Calu3 (cell line): ENCODE results near the gene DYNC1I1. TPM values are rescaled to one million over a fixed set of nuclear protein-coding genes. Genes with fewer than 3 reads are reported as not detected.

ENCODE experiments used
- BruUV-seq: library from RNA; stranded (reverse); fragments of 400-500 nt; replicated peaks from 2 replicates; lab custom pipeline; 2021; lab: Mats Ljungman, UMichigan
- CTCF ChIA-PET: fragments of 300-600 bp; sonication (Branson Sonifier 250); formaldehyde crosslinking; loops from one replicate; lab custom pipeline; 2022; ENCODE audit warnings: antibody characterized with exemption; lab: Charles Lee
- DNase-seq: peaks from one replicate; pipeline ENCODE4 v3.0.0; 2022
- H3K27ac Mint-ChIP-seq: one replicate; pipeline ENCODE4 v1.8.0; 2022; ENCODE audit warnings: mixed read lengths; ENCODE audit not compliant: unreplicated experiment
- H3K27me3 Mint-ChIP-seq: one replicate; pipeline ENCODE4 v1.8.0; 2022; ENCODE audit warnings: mixed read lengths; ENCODE audit not compliant: unreplicated experiment
- H3K36me3 Mint-ChIP-seq: one replicate; pipeline ENCODE4 v1.8.0; 2022; ENCODE audit warnings: mild to moderate bottlenecking, moderate library complexity, mixed read lengths; ENCODE audit not compliant: insufficient read depth, unreplicated experiment
- H3K4me1 Mint-ChIP-seq: one replicate; pipeline ENCODE4 v1.8.0; 2022; ENCODE audit warnings: mild to moderate bottlenecking, low read depth, mixed read lengths; ENCODE audit not compliant: unreplicated experiment
- H3K4me3 Mint-ChIP-seq: one replicate; pipeline ENCODE4 v1.8.0; 2022; ENCODE audit warnings: mild to moderate bottlenecking, low read depth, moderate library complexity, mixed read lengths; ENCODE audit not compliant: unreplicated experiment
- H3K9me3 Mint-ChIP-seq: one replicate; pipeline ENCODE4 v1.8.0; 2022; ENCODE audit warnings: low read depth, mixed read lengths; ENCODE audit not compliant: unreplicated experiment
- intact Hi-C: fragments of 100-400 bp; cut with micrococcal nuclease; formaldehyde crosslinking; loops from one replicate; pipeline ENCODE4 v1.10.0; 2022; ENCODE audit not compliant: unreplicated experiment
- total RNA-seq: library from RNA; stranded (reverse); gene quantifications from 2 replicates; pipeline ENCODE4 v1.2.3, GENCODE V29; 2022
- TF ChIP-seq, protein P1 (sequence below): fragments of 200-600 bp; IDR thresholded peaks from one replicate; pipeline ENCODE4 v1.8.0; 2022; ENCODE audit warnings: antibody characterized with exemption; ENCODE audit not compliant: unreplicated experiment

DYNC1I1 gene
- total RNA-seq, 1 experiment from 2014 or later = 0.73 TPM

DNA sequence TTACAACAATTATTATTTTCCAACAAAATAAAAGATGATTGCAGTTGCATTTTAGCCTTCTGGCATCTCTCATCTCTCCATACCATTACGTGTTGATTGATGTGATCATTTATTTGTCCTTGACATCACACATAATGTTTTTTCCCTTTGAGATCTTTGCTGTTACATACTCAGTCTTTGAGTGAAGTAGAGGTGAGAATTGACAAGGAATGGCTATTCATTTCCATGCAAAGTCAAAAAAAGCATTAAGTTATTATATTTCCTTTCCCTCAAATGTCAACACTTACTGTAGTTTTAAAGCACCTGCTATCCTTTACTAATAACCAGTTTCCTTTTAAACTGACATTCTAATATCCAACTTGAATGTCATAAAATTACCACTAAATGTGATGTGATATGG, 33.6 kb downstream of the DYNC1I1 start:
- Mint-ChIP-seq H3K4me3 (no peak overlapping the region), H3K9me3 (no peaks in the 10 kb centered on the region), H3K27me3 (peaks cover 44% of the 10 kb centered on the region), H3K4me1 (no peaks in the 10 kb centered on the region), H3K36me3 (no peaks in the 10 kb centered on the region), H3K27ac (no peak overlapping the region)
- intact Hi-C loops = no loop called here
- DNase-seq = no peak
- BruUV-seq = no TSS peak
- TF ChIP-seq, protein P1, sequence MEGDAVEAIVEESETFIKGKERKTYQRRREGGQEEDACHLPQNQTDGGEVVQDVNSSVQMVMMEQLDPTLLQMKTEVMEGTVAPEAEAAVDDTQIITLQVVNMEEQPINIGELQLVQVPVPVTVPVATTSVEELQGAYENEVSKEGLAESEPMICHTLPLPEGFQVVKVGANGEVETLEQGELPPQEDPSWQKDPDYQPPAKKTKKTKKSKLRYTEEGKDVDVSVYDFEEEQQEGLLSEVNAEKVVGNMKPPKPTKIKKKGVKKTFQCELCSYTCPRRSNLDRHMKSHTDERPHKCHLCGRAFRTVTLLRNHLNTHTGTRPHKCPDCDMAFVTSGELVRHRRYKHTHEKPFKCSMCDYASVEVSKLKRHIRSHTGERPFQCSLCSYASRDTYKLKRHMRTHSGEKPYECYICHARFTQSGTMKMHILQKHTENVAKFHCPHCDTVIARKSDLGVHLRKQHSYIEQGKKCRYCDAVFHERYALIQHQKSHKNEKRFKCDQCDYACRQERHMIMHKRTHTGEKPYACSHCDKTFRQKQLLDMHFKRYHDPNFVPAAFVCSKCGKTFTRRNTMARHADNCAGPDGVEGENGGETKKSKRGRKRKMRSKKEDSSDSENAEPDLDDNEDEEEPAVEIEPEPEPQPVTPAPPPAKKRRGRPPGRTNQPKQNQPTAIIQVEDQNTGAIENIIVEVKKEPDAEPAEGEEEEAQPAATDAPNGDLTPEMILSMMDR = no peak
- CTCF ChIA-PET = no interaction called here

GRCh38 chr7:95808396-95808795, 36.0 kb downstream of the DYNC1I1 start:
- Mint-ChIP-seq H3K4me3 (no peak overlapping the region), H3K9me3 (no peaks in the 10 kb centered on the region), H3K27me3 (peaks cover 21% of the 10 kb centered on the region), H3K36me3 (no peaks in the 10 kb centered on the region), H3K27ac (no peak overlapping the region), H3K4me1 (no peaks in the 10 kb centered on the region)
- BruUV-seq = no TSS peak
- CTCF ChIA-PET = no interaction called here
- no peak for DNase-seq
- TF ChIP-seq, protein P1 = no peak
- intact Hi-C loops = no loop called here

DNA sequence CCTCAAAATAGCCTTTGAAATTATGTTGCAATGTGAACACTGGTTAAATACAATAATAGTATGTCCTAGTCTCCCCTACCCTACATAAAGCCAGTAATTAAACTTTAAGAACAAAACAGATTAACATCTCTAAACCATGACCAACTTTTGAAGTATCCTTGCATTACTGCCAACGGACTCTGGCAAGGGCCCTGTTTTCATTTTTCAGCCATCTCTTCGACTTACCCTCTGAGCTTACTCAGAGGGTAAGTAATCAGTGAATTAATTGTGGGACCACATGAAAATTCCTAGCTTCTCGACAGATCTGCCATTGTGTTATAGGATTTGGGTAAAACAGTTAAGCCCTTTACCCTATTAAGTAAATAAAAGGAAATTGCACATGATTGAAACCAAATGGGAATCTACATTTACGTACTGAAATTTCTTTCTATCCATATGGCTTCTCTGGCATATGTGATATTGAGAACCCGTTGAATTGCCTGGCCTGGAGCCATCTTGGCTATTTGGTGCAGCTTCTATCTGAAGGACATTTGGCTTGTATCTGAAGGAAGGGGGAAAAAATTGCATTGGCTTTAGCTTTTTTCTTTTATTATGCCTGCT, 39.6 kb downstream of the DYNC1I1 start:
- TF ChIP-seq, protein P1 = no peak

DNA sequence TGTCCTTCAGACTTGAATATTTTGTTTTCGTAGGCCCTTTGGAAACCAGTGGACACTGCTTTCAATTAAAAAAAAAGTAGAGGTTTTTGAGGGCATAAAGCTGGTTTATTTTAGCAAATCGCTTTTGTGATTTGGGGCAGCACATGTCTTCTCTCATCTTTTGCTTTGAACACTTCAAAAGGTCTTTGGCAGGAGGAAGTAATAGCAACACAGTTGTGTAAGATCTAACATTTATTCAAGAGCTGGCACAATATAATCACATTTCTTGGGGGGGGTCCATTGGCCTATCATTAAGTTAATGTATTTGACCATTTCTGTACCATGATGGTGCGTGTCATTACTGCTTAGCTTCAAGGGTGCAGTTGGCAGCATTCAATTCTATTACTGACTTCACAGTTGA, 42.4 kb downstream of the DYNC1I1 start:
- H3K36me3 Mint-ChIP-seq = no peaks in the 10 kb centered on the region
- no peaks in the 10 kb centered on the region for H3K4me1 Mint-ChIP-seq
- no peak overlapping the region for H3K27ac Mint-ChIP-seq
- H3K9me3 Mint-ChIP-seq = no peaks in the 10 kb centered on the region
- DNase-seq = no peak
- intact Hi-C loops = no loop called here
- CTCF ChIA-PET = no interaction called here
- TF ChIP-seq, protein P1 = no peak
- BruUV-seq = no TSS peak
- H3K4me3 Mint-ChIP-seq = no peak overlapping the region
- H3K27me3 Mint-ChIP-seq = no peaks in the 10 kb centered on the region

More for the DNA sequence above, 39.6 kb downstream of the DYNC1I1 start:
- CTCF ChIA-PET = interaction anchor here (0.6 kb wide), 1 partner anchor 29 kb away, joined by 4 read pairs; no protein-coding TSS in a partner anchor
- intact Hi-C loops = no loop called here
- Mint-ChIP-seq H3K4me3 (no peak overlapping the region), H3K27ac (no peak overlapping the region), H3K9me3 (no peaks in the 10 kb centered on the region), H3K36me3 (no peaks in the 10 kb centered on the region), H3K27me3 (peaks cover 12% of the 10 kb centered on the region), H3K4me1 (no peaks in the 10 kb centered on the region)
- no TSS peak for BruUV-seq
- DNase-seq = no peak
